ENCODE data around the gene MN1. TPM values are rescaled to one million over a fixed set of nuclear protein-coding genes. Genes with fewer than 3 reads are reported as not detected.

Gene MN1
- polyA plus RNA-seq, 3 donors, result 0.06 to 0.38 (median 0.29) TPM

- Histone ChIP-seq H3K4me2 (replicated peaks; ENCODE audit: extremely low read depth, low read length, poor library complexity, severe bottlenecking) (no peak overlapping the region), H3K4me3 (replicated peaks in 1 of 3; ENCODE audit: low read depth in 2 of 3, low read length in 3 of 3) (no peak overlapping the region), H3K9me3 (replicated peaks in 1 of 2; ENCODE audit: control insufficient read depth in 1 of 2, insufficient read depth in 1 of 2, low read length in 2 of 2) (no peaks in the 10 kb centered on the region), H2AFZ (ENCODE audit: insufficient read depth, low read depth, low read length, poor library complexity, severe bottlenecking) (no peak overlapping the region), H3K79me2 (ENCODE audit: insufficient read depth, low read length) (no peaks in the 10 kb centered on the region), H4K20me1 (ENCODE audit: insufficient read depth, low read length) (no peaks in the 10 kb centered on the region), H3K9ac (ENCODE audit: insufficient read depth, low read length, poor library complexity, severe bottlenecking) (no peak overlapping the region), H3K4me1 (ENCODE audit: control insufficient read depth in 1 of 2, insufficient read depth in 2 of 2, low read length in 2 of 2) (peaks cover 0 to 4% of the 10 kb centered on the region in 2 donors), H3K27ac (ENCODE audit: low read depth in 1 of 2, low read length in 2 of 2) (no peak overlapping the region), H3K36me3 (replicated peaks in 1 of 2; ENCODE audit: control insufficient read depth in 1 of 2, insufficient read depth in 2 of 2, low read length in 2 of 2) (no peaks in the 10 kb centered on the region), H3K27me3 (ENCODE audit: control insufficient read depth in 2 of 2, insufficient read depth in 2 of 2, low read length in 2 of 2) (no peaks in the 10 kb centered on the region)
- Mint-ChIP-seq H3K27me3 (ENCODE audit: low read depth in 3 of 3) (peaks cover 15 to 24% (median 17%) of the 10 kb centered on the region in 3 donors), H3K27ac (peak overlapping the region in 1 of 7 donors; percentile 61), H3K36me3 (no peaks in the 10 kb centered on the region), H3K4me1 (peaks cover 21% of the 10 kb centered on the region), H3K9me3 (no peaks in the 10 kb centered on the region), H3K4me3 (no peak overlapping the region)
- intact Hi-C loops (cut with micrococcal nuclease), result no loop called here
- DNase-seq, result no peak
- TF ChIP-seq CTCF (IDR thresholded peaks at IDR 0.05), result no peak
- 84% methylated on average over 6 of the region's 9 CpGs for WGBS (ENCODE audit: insufficient coverage)
These were observed 27.4 kb downstream of the MN1 start for GRCh38 chr22:27774200-27774599.

- H3K36me3 ChIP-seq (replicated peaks in 1 of 2; ENCODE audit: control insufficient read depth in 1 of 2, insufficient read depth in 2 of 2, low read length in 2 of 2), result no peaks in the 10 kb centered on the region
- no peak overlapping the region for H3K27ac ChIP-seq (ENCODE audit: low read depth in 1 of 2, low read length in 2 of 2)
- TF ChIP-seq CTCF (IDR thresholded peaks at IDR 0.05), result no peak
- H2AFZ ChIP-seq (ENCODE audit: insufficient read depth, low read depth, low read length, poor library complexity, severe bottlenecking), result no peak overlapping the region
- H3K27me3 Mint-ChIP-seq (ENCODE audit: low read depth in 3 of 3), result peaks cover 12 to 23% (median 13%) of the 10 kb centered on the region in 3 donors
- DNase-seq, result no peak
- no peak overlapping the region for H3K9ac ChIP-seq (ENCODE audit: insufficient read depth, low read length, poor library complexity, severe bottlenecking)
- peaks cover 13% of the 10 kb centered on the region for H3K4me1 Mint-ChIP-seq
- H3K9me3 Mint-ChIP-seq, result no peaks in the 10 kb centered on the region
- peaks cover 0 to 4% of the 10 kb centered on the region in 2 donors for H3K4me1 ChIP-seq (ENCODE audit: control insufficient read depth in 1 of 2, insufficient read depth in 2 of 2, low read length in 2 of 2)
- no peak overlapping the region for H3K27ac Mint-ChIP-seq
- H4K20me1 ChIP-seq (ENCODE audit: insufficient read depth, low read length), result no peaks in the 10 kb centered on the region
- intact Hi-C loops (cut with micrococcal nuclease), result no loop called here
- no peak overlapping the region for H3K4me2 ChIP-seq (replicated peaks; ENCODE audit: extremely low read depth, low read length, poor library complexity, severe bottlenecking)
- no peaks in the 10 kb centered on the region for H3K36me3 Mint-ChIP-seq
- 89% methylated on average over 14 of the region's 18 CpGs for WGBS (ENCODE audit: insufficient coverage)
- no peak overlapping the region for H3K4me3 ChIP-seq (replicated peaks in 1 of 3; ENCODE audit: low read depth in 2 of 3, low read length in 3 of 3)
- no peaks in the 10 kb centered on the region for H3K9me3 ChIP-seq (replicated peaks in 1 of 2; ENCODE audit: control insufficient read depth in 1 of 2, insufficient read depth in 1 of 2, low read length in 2 of 2)
- no peak overlapping the region for H3K4me3 Mint-ChIP-seq
- no peaks in the 10 kb centered on the region for H3K79me2 ChIP-seq (ENCODE audit: insufficient read depth, low read length)
- H3K27me3 ChIP-seq (ENCODE audit: control insufficient read depth in 2 of 2, insufficient read depth in 2 of 2, low read length in 2 of 2), result no peaks in the 10 kb centered on the region
These were observed 28.5 kb downstream of the MN1 start for GRCh38 chr22:27772984-27773498.

Measured in CD14-positive monocyte (primary cell).